GM19240 (cell line): ENCODE data around the gene ZMYM3.

Experiments
- DNase-seq: peaks from one replicate; pipeline ENCODE4 v3.0.0; 2011; ENCODE audit warnings: low spot score; ENCODE audit not compliant: insufficient read length

The ZMYM3 gene

DNA sequence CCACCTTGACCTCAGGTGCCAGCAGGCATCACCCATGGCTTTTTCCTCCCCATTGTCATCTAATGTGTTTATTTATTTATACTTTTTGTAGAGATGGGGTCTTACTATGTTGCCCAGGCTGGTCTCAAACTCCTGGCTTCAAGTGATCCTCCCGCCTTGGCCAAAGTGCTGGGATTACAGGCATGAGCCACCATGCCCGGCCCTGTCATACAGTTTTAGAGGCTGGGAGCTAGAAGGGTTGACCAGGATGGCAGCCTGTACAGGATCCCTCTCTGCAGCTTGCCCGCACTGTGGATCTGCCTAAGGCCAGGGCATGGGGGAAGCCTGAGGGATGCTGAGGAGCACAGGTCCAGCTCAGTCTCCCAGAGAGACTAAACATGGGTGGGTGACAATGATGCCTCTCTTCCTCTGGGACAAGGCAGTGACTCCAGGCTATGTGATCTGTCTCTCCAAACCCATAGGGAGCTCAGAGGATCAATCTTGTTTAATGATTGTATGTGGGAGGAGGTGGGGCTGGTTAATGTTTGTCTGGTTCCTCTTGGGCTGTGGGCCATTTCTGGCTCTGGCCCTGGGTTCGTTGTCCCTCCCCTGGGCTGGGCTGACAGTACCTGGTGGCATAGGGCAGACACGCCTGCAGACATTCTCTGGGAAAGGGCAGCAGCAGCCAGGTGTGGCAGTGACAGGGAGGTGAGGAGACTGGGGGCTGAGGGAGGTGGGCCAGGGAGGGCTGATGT is 39.2 kb downstream of the ZMYM3 start:
- no peak for DNase-seq

- no peak for DNase-seq
Measured at GRCh38 chrX:71214152-71214551, 39.8 kb downstream of the ZMYM3 start.

DNA sequence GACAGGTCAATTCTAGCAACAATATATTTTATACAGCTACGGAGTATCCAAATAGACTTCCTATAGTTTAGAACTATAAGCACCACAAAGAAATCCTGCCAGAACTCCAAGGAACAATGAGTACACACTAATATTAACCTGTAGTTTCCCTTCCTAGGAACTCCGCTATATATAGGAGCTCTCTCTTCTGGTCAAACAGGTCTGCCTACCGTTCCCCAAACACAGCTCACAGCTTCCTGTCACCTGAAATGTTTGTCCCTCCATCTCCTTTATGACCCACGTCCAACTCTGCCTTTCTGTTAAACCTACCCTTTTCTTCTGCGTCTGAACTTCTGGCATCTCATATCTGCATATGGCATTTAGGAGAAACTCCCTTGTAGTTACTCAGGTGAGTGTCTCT is 41.4 kb downstream of the ZMYM3 start:
- DNase-seq, result no peak

GRCh38 chrX:71210816-71211215 is 43.1 kb downstream of the ZMYM3 start:
- no peak for DNase-seq

GRCh38 chrX:71199252-71200008 is 54.5 kb downstream of the ZMYM3 start:
- no peak for DNase-seq

DNA sequence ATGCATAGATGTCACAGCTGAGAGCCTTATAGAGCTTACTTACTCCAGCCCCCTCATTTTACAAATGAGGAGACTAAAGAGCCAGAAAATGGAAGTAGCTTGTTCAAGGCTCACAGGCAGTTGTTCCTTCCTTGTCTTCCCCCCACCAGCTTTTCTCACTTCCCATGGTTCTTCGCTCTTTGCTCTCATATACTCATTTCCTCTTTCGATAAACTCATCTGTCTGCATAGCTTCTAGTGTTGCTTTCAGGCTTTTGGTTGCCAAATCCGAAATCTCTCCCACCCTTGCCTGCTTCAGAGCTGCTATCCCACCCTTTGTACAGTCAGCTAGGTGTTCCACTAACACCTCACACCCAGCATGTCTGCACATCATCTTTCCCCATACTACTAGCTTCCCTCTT is 55.9 kb downstream of the ZMYM3 start:
- DNase-seq, result no peak

DNA sequence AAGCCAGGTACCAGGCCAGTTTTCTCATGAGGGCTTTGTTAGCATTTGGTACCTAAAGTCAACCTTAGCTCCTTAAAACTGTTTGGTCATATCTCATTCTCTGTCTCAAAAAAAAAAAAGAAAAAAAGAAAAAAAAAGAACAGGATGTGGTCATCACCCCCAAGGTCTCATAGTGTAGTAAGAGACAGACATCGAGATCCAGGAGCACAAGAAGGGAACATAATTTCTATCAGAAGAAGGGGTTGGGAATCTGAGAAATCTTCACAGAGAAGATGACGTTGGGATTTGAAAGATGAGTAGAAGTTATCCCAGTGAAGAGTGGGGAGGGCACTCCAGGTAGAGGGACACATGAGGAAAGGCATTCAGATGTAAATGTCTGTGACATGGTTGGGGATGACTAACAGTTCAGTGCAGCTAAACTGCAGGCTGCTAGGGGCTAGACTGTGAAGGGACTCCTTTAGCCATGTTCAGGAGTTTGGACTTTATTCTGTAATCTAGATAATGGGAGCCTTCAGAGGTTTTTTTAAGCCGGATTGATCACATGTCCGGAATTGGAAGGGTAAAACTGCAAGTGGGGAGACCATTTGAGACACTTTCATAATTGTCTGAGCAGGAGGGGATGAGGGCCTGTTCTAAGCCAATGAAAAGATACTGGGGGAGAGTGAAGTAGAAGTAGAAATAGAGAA is 57.8 kb downstream of the ZMYM3 start:
- no peak for DNase-seq

DNA sequence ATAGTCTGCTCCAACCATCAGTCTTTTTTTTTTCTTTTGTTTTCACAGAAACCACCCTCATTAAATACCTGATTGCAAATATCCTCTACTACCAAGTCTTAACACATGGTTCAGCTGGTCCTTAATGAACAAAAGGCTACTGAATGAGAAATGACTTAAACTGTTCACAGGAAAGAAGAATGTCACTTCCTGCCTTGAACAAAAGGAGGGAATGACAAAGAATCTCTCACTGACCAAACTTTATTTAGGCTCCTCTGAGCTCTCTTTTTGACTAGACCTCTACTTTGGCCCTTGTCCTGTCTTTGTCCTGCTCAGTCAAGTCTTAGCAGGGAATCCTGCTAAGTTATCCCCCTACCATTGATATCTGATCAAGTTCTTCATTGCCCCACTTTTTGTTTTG is 62.7 kb downstream of the ZMYM3 start:
- DNase-seq, result no peak
